OCI-LY1 (cell line): ENCODE results near the gene CSNK2A3.
"Not testable (repeated sequence)": the region's sequence is repeated elsewhere in the genome, so short reads cannot be mapped to it uniquely, and the experiment has no call there.

Experiments
- CTCF ChIP-seq: fragments of 200-600 bp; sonication (generic), shearing (Covaris generic); IDR thresholded peaks from 2 replicates; pipeline ENCODE4 v1.5.1; 2017; ENCODE audit warnings: mild to moderate bottlenecking, antibody characterized with exemption, low read length, moderate library complexity, mixed read lengths
- EZH2 ChIP-seq: fragments of 200-600 bp; sonication (generic), shearing (Covaris generic); IDR thresholded peaks from 2 replicates; pipeline ENCODE4 v1.8.0; 2017; ENCODE audit warnings: borderline replicate concordance, mixed run types, mild to moderate bottlenecking, antibody characterized with exemption, low read length, moderate library complexity, mixed read lengths

GRCh38 chr11:11352878-11353277, at the start of gene CSNK2A3:
- not testable (repeated sequence) for TF ChIP-seq CTCF, EZH2
